GM19468 (cell line): ENCODE data around the gene VTA1.
A peak's percentile ranks its signal among the peaks of the same experiment; 100 is the strongest.
"Not testable (repeated sequence)": the region's sequence is repeated elsewhere in the genome, so short reads cannot be mapped to it uniquely, and the experiment has no call there.

Experiments
- ATAC-seq: cut with Tn5 transposase; IDR thresholded peaks from one replicate; pipeline ENCODE4 v1.9.1; 2021; ENCODE audit warnings: mild to moderate bottlenecking, moderate library complexity, moderate number of reproducible peaks; ENCODE audit not compliant: unreplicated experiment; ENCODE audit errors: extremely low read depth

VTA1 gene

GRCh38 chr6:142218446-142218845 is 71.4 kb downstream of the VTA1 start:
- ATAC-seq: no peak

GRCh38 chr6:142222022-142222421 is 75.0 kb downstream of the VTA1 start:
- ATAC-seq: no peak

- no peak for ATAC-seq
Observed at GRCh38 chr6:142223938-142224337, 76.9 kb downstream of the VTA1 start.

GRCh38 chr6:142225115-142225514 is 78.1 kb downstream of the VTA1 start:
- ATAC-seq: no peak

GRCh38 chr6:142225552-142225951 is 78.5 kb downstream of the VTA1 start:
- no peak for ATAC-seq

GRCh38 chr6:142226731-142227130 is 79.7 kb downstream of the VTA1 start:
- ATAC-seq: no peak

- ATAC-seq: not testable (repeated sequence)
Observed at GRCh38 chr6:142229518-142230270, 82.6 kb downstream of the VTA1 start.

- ATAC-seq: not testable (repeated sequence)
Observed at GRCh38 chr6:142232206-142233044, 85.4 kb downstream of the VTA1 start.

GRCh38 chr6:142233945-142234682 is 87.1 kb downstream of the VTA1 start:
- ATAC-seq: no peak

GRCh38 chr6:142235272-142235671 is 88.2 kb downstream of the VTA1 start:
- no peak for ATAC-seq

- no peak for ATAC-seq
Observed at GRCh38 chr6:142235791-142236190, 88.7 kb downstream of the VTA1 start.

- ATAC-seq: no peak
Observed at GRCh38 chr6:142236691-142237090, 89.6 kb downstream of the VTA1 start.

- no peak for ATAC-seq
Observed at GRCh38 chr6:142238881-142239280, 91.8 kb downstream of the VTA1 start.

- no peak for ATAC-seq
Observed at GRCh38 chr6:142240179-142240578, 93.1 kb downstream of the VTA1 start.

GRCh38 chr6:142241061-142241460 is 94.0 kb downstream of the VTA1 start:
- ATAC-seq: no peak

- ATAC-seq: no peak
Observed at GRCh38 chr6:142242269-142242668, 95.2 kb downstream of the VTA1 start.

- ATAC-seq: peak; percentile 43
Observed at GRCh38 chr6:142246960-142247359, 99.9 kb downstream of the VTA1 start.

GRCh38 chr6:142249266-142249665 is 102.2 kb downstream of the VTA1 start:
- no peak for ATAC-seq

- no peak for ATAC-seq
Observed at GRCh38 chr6:142251930-142252445, 104.9 kb downstream of the VTA1 start.

- ATAC-seq: no peak
Observed at GRCh38 chr6:142254513-142254912, 107.5 kb downstream of the VTA1 start.

- no peak for ATAC-seq
Observed at GRCh38 chr6:142255785-142256184, 108.7 kb downstream of the VTA1 start.
